Suppressor macrophage treated with lipopolysaccharide for 4 hours (primary cell): ENCODE measurements around the gene SORBS2.

Experiments used
- DNase-seq: peaks from one replicate; pipeline ENCODE4 v3.0.0-alpha.2; 2020

SORBS2 gene

DNA sequence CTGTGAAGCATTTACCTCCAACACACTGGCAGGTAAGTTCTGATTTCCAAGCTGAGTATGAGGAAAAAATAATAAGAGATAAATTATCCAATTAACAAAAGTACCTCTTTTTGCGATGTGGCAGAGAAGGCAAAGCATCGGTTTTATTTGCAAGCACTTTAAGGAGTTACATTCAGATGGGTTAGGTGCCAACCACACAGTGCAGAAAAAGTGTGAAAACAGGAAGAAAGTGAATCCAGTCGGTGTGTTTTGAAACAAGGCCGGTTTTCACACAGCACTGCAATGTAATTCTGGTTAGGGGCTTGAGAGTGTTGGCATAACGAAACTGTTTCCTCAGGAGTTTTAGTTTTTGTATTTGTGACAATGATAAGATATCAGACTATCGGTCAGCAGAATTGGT lies 145.8 kb downstream of the SORBS2 start:
- DNase-seq, result no peak

DNA sequence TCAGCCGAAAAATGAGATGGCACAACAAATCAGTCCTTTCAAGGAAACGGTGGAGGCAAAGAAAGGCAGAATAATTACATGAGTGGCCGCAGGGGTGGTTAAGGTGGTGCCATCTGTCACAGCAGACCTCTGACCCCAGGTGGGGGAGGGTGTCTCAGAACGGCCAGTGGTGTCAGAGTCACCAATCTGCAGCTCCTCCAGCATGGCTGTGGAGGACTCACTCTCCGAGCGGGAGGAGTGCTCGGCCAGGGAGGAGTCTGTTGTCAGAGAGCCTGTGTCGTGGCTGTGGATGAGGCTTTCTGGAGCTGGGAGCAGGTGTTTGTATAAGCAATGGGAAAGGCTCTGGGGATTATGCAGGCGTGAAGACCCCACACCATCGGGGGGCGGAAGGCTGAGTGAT lies 146.3 kb downstream of the SORBS2 start:
- DNase-seq, result no peak

DNA sequence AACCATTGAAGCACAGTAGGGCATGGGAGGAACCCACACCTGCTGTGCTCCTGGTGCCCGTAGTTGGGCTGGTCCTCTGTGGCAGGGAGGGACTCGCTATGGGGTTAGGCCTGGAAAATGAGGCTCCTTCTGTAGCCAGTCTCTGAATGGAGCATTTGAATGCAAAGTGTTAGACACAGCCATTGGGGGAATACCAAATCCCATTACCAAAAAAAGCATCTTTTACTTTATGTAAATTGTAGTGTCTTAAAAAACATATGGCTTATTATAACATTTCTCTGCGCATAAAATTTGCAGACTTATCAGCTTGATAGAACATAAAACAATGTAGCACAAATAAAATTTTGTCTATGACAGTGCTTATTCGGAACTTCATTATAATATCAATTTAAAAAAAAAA lies 147.5 kb downstream of the SORBS2 start:
- DNase-seq, result no peak

DNA sequence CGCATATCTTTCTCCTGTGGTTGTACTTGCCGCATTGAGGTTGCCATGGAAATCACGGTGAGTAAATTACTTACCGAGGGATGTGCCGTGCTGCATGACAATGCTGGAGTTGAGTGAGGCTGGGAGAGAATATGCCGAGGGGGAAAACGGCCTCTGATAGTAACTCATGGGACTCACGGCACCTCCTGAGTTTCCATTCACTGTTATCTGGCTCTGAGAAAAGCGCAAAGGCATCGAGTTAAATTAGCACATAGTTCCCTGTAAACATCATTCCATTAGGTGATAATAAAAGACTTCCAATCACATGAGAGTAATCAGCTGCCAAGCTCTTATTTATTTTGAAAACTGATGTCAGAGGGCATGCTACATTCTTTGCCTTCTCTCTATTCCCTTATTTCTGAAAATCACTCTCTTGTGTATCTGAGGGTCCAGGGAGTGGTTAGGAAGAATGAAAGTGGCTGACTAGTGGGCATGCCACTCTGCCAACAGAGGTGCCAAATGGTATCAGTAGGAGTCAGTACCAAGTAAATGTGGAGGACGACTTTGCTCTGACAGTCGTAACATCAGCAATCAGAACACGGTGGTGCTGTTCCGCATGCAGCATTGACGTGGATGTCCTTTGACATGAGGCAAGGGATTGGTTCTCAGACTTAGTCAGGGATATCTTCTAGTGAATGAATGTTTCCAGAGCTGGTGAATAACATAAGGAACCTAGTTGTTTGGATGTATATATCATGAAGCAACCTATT lies 149.8 kb downstream of the SORBS2 start:
- no peak for DNase-seq

DNA sequence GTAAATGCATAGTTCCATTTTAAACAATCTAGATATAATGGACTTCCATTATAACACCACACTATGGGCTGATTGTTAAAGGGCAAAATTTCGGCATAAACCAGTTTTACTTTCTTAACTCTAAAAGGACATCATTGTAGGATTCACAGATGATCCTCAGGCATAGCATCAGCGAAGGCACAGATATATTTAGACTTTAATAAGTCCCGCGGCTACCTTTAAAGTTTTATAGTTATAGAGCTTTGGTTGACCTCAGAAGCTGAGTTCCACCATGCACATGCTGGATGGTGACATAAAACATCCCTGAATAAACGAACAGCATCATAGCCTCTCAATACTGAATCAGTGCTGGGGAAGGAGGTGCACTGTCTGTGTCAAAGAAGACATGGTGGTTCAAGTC lies 151.7 kb downstream of the SORBS2 start:
- no peak for DNase-seq

DNA sequence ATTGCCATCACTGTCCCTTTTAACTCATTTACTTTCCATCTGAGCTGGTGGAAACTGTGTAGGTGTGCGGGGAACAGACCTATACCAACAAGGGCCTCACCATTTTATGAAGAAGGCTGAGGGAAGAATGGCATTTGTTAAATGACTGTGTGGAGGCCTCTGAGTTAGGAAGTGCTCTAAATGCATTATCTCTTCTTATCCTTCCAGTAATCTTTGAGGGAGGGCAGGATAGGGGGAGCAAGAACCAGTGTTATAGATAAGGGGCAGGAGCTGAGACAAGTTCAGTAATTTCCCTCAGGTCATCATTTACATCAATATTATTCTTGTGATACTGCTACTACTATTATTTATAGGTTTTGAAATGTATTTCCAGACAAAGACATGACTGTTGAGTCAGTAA lies 154.3 kb downstream of the SORBS2 start:
- DNase-seq, result no peak

DNA sequence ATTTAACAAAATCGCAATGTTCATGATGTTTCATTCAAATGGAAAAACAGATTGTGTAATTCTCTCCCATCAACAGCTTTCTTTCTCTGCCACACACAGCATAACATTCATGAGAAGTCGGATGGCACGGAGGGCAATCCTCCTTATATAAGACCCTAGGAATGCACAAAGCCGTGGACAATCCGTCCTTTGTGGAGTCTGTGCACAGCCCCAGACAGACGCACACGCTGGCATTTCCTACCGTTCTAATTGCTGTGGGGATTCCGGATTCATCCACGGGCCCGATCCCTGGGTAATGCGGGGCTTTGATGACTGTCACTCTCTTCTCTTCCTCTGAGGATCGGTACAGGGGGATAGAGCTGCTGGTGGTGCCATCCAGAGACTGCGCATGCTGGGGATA lies 154.8 kb downstream of the SORBS2 start:
- DNase-seq, result no peak

DNA sequence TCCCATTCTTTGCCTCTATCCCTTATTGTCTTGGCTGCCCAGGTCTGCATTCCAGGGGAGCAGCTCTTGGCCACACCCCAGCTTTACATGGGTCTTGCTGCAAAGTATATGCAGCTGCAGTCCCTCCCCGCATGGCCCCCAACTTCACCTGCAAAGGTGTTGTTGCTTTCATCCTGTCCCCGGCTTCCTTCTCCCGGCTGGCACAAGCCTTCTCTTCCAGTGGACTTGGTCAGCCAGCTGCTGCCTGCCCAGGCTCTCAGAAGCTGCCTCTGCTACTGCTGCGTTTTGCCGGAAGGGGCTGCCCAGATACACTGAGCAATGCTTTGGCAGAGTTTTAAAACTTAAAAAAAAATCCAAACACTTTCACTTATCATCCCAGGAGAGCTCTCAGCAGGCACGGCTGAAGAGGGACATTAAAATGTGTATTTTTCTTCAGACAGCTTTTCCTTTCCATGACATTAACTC lies 155.5 kb downstream of the SORBS2 start:
- no peak for DNase-seq

DNA sequence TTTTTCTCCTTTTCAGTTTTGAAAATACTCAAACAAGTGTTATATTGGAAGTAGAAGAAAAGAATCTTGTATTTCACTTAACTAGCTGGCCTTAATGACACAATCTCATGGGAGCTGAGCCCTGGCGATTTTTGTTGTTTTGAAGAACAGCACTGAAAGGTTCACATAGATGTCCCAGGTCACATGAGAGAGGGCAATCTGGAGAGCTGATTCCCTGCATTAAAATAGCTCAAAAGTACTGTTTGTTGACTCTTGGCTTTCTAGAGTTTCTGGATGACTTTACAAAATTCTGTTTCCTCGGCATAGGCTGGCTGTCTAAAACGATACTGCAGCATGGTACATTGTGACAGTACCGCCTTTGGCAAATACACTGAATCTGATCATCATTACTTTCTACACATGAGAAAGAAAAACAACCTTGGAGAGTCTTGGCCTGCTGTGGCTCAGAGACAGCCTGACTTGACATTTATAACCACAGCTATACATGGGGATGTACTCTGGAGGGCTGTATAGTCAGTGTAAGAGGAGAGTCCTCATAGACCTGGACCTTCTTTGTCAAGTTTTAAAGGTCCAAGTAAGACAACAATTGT lies 156.9 kb downstream of the SORBS2 start:
- DNase-seq, result no peak

DNA sequence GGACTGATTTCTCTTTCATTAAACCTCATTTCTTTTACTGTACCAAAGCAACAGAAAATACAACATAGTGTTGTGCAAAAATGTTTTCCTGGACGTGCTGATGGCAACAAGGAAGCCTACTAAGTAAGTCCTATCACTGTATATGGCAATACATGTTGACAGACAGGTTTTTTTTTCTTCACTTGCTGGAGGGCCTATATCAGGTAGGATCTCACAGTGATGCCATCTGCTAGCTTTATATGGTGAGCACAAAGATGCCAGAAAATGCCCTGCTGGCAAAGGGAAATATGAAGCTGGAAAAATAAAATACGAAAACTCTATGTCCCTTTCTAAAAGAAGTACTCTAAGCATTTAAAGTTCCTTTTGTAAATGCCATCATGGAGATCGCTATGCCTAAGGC lies 157.7 kb downstream of the SORBS2 start:
- no peak for DNase-seq

DNA sequence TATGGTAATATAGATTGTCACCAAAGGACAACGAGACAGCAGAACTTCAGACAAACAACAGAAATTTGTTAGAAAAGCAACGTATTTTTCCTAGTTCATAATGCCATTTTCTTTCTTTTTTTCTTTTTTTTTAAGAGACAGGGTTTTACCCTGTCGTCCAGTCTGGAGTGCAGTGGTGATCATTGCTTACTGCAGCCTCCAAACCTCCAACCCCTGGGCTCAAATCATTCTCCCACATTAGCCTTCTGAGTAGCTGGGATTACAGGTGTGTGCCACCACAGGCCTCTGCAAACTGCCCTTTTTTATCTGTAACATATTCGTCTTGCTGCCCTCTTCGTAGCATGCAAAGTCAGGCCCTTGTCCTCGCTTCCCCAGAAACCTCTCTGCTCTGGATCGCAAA lies 160.1 kb downstream of the SORBS2 start:
- no peak for DNase-seq

DNA sequence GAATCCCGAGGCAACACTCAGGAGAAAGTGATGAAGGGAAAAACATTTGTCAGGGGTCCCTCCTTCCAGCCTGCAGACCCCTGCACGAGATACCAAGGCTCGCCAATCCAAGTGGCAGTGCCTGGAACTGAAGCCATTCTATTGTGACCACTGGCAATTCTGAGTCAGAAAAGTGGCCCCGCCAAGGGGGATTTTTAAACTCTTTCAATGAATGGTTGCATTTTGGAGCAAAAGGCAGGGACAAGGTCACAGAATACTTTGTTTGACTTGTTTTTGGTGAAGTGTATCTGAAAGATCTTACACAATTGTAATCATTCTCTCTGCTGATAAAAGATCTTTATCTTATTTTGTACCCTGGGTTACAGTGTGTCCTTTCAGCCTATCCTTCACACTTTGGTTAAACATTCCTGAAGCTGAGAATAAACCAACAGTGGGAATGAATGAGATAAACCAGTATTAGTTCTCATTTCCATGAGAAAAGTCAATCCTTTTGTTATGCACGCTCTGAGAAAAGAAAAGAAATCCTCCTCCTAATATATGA lies 160.8 kb downstream of the SORBS2 start:
- DNase-seq, result no peak

DNA sequence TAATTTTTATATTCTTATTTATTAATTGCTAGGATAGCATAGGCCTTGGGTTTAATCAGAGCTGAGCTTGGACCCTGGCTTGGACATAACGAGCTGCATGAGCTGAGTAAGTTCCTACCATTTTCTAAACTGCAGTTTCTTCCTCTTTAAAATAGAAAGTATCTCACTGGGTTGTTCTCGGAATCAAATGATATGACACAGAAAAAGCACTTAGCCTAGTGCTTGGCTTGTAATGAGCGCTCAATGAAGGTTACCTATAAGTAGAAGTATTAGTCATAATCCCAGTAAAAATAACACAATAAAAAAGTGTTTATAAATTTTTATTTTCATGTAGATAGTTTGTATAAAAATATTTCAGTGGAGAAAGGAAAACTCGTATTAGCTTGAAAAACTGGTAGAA lies 163.4 kb downstream of the SORBS2 start:
- no peak for DNase-seq

DNA sequence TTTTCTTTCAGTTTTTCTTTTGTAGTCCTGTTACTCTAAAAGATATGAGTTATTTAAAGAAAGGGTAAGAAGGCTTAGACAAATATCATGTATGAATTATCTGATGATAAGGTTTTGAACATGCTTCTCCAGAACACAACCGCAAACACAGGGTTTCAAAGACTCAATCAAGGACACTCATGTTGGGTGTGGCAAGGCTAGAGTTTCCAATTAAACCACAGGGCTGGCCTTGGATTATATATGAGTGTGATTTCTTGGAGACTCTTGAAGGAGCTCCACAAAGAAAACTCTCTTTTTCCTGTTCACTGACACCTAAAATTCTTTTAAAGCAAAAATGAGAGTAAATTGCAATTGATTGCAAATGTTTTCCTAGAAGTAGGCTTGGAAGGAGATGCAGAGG lies 166.6 kb downstream of the SORBS2 start:
- DNase-seq, result no peak

DNA sequence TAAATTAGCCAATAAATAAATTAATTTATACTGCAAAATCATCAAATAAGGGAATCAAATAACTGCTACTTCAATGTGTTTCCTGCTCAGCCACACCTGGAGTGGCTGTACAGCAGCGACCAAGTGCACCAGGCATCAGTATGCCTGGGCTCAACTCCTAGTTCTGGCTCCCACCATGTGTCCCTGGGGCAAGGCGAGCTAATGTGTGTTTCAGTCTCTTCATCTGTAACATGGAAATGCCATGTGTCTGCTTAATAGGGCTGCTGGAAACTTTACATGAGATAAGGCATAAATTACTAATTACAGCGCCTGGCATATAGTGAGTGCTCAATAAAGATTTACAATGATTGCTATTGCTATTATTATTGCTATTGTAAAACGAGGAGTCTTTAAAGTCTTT lies 167.6 kb downstream of the SORBS2 start:
- no peak for DNase-seq

DNA sequence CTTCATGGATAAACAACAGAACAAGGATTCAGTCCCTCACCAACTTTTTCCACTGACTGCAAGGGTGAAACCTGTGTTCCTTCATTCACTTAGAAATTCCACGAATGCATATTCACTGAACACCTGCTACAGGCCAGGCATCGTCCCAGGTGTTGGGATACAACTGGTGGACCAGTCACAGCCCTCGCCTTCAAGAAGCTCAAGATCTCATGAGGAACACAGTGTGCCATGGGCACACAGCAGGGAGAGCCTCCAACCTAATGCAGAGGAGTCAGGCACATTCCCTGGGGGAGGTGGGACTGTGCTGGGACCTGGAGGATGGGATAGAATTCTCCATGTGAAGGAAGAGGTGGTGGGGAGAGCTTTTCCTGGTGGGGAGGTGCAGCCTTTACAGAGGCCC lies 169.1 kb downstream of the SORBS2 start:
- DNase-seq, result no peak

DNA sequence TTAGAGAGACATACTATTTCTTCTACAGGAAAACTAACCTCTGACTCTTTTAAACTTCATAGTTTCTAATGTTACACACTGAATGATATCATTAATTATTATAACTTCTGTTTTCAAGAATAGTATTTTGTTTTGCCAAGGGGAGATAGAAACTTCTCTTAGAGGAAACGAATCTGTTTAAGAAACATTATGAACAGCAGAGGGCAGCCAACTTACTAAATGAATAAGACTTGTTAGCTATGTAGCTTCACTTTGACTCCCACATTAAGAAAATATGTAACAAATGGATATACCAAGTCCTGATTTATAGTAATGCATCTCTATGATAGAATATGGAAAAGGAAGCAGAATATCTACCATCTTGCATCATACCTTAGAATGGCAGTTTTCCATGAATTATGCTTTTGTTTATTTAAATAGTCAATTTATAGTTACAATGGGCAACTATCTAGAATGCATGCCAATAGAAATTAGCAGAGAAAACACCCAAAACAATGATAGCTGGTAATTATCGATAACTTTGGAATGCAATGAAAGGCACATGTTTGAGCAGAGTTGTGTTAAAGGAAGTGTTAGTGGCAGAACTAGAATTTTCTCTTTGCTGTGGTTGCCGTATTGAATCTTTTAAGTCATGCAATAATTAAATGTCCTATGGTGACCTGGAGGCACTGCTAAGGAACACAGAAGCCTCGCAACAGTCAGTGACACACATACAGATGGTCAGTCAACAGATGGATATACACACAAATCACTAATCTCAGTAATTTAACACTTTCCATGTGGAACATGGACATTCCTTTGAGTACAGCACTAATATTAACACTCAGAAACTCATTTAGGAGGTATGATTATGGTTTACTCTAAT lies 171.0 kb downstream of the SORBS2 start:
- peak; percentile 78 for DNase-seq

DNA sequence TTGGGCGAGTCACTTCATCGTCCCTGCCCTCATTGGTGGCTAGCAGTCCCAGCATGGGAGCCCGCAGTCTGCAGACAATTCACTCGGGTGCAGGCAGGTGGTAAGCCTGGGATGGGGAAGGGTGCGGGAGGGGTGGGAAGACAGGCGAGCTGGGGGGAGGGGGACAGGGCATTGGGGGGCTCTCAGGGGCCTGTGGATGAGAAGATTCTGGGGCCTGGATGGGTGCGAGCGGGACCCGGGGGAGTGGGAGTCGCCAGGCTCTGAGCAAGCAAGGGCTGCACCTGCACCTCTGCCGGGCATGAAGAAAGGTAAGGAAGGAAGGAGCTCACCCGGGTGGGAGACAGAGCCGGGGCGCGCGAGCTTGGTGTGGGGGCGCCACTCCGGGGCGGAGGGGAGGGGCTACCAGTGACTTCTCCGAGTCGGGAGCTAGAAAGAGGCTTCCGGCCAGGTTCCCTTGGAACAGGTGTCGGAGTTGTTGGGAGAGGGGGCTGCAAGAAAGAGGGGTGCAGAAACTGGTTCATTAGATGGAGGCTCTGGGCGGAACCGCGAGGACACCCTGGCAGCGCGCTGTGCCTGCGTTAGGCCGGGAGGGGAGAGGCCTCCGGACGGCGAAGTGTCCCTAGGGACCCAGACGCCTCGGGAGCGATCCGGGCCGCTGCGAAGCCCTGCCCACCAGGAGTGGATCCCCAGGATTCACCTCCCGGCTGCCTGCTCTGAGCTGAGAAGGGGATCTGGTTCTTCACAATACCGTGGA lies 173.3 kb downstream of the SORBS2 start:
- no peak for DNase-seq

DNA sequence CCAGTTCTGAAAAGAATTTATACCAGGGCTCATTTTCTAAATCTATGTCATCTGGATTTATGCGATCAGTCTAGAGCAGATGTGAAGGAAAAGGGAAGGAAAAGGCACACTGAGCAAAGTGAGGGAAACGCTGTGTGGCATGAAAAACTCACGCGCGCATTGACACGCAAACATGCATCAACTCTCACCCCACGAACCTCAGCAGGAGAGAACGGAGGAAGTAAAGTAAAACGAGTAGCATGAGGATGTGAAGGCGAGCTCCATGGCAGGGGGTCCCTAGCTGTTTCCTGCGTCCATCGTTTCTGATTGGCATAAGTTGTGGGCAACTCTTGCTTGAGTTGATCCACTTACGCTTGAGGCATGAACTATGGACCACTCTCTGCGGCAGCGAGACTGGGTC lies 173.9 kb downstream of the SORBS2 start:
- no peak for DNase-seq

DNA sequence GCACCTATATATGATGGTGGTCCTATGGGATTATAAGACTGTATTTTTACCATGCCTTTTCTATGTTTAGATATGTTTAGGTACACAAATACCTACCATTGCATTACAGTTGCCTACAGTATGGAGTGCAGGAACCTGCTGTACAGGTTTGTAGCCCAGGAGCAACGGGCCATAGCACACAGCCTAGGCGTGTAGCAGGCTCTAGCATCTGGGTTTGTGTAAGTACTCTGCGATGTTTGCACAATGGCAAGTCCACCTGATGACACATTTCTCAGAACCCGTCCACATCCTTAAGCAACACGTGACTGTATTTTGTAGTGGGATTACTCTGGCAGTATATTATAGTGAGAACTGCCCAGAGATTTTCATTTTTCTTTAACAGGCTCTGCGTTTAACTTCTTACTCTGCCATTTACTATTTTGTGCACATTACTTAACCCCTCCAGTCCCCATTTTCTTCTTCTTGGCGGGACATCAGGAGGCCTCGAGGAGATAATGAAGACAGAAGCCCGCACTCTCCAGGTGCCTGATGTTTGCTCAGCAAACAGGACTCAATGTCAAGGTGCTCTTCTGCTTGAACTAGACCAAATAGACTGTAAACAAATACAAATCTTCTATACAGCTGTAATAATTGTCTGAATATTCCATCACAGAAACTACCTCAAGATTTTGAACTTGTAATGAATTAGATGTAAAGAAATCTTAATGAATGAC lies 174.7 kb downstream of the SORBS2 start:
- no peak for DNase-seq

DNA sequence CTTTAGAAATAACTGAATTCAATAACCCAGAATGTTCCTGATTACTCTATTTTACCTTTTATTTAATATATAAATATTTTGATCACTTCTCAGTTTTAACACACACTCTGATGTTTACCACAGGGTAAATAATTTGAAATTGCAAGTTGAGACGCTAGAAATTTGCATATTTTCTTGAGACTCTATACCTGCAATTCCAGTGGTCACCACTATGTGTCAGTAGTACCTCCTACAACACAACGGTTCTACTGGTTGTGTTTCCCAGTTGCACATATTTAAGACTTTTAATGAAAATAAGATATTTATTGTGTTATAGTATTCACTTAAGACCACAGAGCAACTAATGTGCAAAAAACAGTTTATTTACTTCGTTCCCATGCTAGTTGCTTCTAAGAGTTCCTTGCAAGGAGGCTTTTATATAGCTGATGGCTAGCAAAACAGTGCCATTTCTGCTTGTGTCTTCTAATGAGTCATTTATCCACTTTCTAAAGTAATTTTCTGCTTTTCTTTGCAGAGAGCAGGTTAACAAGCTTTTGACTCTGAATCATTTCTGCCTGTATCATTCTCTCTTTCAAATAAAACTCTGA lies 177.8 kb downstream of the SORBS2 start:
- peak; percentile 51 for DNase-seq

DNA sequence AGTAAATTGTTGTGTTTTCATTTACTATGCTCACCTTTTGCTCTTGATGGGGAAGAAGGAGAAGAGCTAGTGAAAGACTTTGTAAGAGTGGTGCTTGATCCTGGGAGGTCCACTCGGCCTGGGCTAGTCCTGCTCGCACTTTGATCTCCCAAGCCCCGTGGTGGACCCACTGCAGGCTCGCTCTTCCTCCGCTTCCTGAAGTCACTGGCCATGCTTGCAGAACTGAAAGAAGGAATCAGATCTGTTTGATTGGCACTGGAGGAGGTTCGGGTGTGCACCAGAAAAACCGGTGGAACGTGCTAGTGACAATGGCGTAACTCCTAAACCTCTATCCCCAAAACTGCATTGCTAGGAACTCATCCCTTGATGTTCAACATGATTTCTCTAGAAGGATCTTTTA lies 185.2 kb downstream of the SORBS2 start:
- no peak for DNase-seq
